Measurements from ENCODE around the gene MAPK14.

The MAPK14 gene

DNA sequence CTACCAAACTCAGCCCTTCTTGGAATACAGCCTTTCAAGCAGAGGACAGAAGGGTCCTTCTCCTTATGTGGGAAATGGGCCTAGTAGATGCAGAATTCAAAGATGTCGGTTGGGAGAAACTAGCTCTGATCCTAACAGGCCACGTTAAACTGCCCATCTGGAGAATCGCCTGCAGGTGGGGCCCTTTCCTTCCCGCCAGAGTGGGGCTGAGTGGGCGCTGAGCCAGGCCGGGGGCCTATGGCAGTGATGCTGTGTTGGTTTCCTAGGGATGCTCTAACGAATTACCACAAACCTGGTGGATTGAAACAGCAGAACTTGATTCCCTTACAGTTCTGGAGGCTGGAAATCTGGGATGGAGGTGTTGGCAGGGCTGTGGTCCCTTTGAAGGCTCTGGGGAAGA, 111.8 kb downstream of the MAPK14 start:
- no peaks in the 10 kb centered on the region for H3K9me3 ChIP-seq (ENCODE audit: control insufficient read depth in 1 of 2, low read length in 2 of 2)
- H3K4me3 ChIP-seq (ENCODE audit: low read depth in 1 of 2, low read length in 2 of 2): no peak overlapping the region
- no peaks in the 10 kb centered on the region for H3K4me1 ChIP-seq (ENCODE audit: control insufficient read depth in 1 of 2, insufficient read depth in 2 of 2, low read length in 2 of 2)
- no peaks in the 10 kb centered on the region for H3K27me3 ChIP-seq (ENCODE audit: low read depth, low read length)
- no peak overlapping the region for H3K27ac ChIP-seq (ENCODE audit: low read length)
- H3K36me3 ChIP-seq (ENCODE audit: control insufficient read depth in 1 of 2, insufficient read depth in 2 of 2, low read length in 2 of 2): peaks cover 9 to 10% of the 10 kb centered on the region in 2 donors

DNA sequence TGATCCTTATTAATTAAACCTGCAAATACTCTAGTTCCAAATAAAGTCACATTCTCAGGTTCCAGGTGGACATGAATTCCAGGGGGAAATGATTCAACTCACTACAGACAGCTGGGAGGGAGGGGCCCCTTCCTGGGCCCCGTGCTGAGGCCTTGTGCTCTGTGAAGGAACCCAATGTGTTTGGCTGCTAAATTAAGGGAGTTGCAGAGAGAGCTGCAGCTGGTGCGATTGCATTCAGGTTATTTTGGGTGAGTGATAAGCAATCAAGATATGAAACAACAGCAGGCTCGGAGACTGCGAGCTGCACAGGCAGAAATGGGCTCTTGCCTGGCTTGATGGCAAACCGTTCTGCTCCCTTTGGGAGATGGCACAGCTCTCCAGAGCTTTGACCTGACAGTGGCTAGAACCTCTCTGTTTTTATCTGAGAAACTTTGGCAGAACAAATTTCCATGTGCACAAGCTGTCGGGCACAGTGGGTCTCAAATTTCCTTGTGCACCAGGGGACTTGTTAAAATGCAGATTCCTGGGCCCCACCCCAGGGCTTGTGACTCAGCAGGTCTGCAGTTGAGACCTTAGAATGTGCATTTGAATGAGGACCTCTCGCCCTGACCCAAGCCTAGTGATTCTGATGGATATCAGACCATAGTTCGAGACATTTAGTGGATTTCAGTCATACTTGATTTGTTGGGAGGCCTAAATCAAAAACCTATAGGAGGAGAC, 112.5 kb downstream of the MAPK14 start:
- H3K27me3 ChIP-seq (ENCODE audit: low read depth, low read length): no peaks in the 10 kb centered on the region
- no peaks in the 10 kb centered on the region for H3K4me1 ChIP-seq (ENCODE audit: control insufficient read depth in 1 of 2, insufficient read depth in 2 of 2, low read length in 2 of 2)
- H3K36me3 ChIP-seq (ENCODE audit: control insufficient read depth in 1 of 2, insufficient read depth in 2 of 2, low read length in 2 of 2): peaks cover 9 to 10% of the 10 kb centered on the region in 2 donors
- no peak overlapping the region for H3K4me3 ChIP-seq (ENCODE audit: low read depth in 1 of 2, low read length in 2 of 2)
- H3K27ac ChIP-seq (ENCODE audit: low read length): no peak overlapping the region
- no peaks in the 10 kb centered on the region for H3K9me3 ChIP-seq (ENCODE audit: control insufficient read depth in 1 of 2, low read length in 2 of 2)

DNA sequence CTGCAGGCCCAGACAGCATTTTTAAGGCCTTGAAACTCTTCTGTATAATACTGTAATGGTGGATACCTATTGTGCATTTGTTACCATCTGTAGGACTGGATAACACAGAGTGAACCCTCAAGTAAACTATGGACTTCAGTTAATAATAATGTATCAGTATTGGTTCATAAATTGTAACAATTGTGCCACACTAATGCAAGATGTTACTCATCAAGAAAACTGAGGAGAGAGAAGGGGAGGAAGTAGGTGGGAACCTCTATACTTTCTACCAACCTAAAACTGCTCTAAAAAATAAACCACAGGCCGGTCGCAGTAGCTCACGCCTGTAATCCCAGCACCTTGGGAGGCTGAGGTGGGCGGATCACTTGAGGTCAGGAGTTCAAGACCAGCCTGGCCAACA, 113.5 kb downstream of the MAPK14 start:
- Histone ChIP-seq H3K36me3 (ENCODE audit: control insufficient read depth in 1 of 2, insufficient read depth in 2 of 2, low read length in 2 of 2) (peaks cover 9 to 10% of the 10 kb centered on the region in 2 donors), H3K9me3 (ENCODE audit: control insufficient read depth in 1 of 2, low read length in 2 of 2) (no peaks in the 10 kb centered on the region), H3K27ac (ENCODE audit: low read length) (no peak overlapping the region), H3K4me1 (ENCODE audit: control insufficient read depth in 1 of 2, insufficient read depth in 2 of 2, low read length in 2 of 2) (no peaks in the 10 kb centered on the region), H3K27me3 (ENCODE audit: low read depth, low read length) (no peaks in the 10 kb centered on the region), H3K4me3 (ENCODE audit: low read depth in 1 of 2, low read length in 2 of 2) (no peak overlapping the region)

DNA sequence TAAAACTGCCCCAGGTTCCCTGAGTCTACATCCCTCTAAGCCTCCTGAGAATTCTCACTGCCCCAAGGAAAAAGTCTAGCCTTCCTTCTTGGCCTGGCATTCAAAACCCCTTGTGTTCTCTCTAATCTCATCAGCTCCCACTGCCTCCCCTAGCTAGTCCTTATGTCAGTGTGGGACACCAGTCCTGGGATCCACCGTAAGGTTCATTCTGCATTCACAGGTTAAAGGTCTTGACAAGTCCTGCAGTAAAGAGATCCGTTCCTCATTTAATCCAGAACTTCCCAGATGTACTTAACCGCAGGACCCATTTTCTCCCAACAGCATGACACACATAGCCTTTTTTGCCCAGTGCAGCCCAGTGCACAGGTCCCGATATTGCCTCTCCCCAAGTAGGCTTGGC, 114.4 kb downstream of the MAPK14 start:
- Histone ChIP-seq H3K27ac (ENCODE audit: low read length) (no peak overlapping the region), H3K36me3 (ENCODE audit: control insufficient read depth in 1 of 2, insufficient read depth in 2 of 2, low read length in 2 of 2) (peaks cover 6 to 9% of the 10 kb centered on the region in 2 donors), H3K9me3 (ENCODE audit: control insufficient read depth in 1 of 2, low read length in 2 of 2) (no peaks in the 10 kb centered on the region), H3K4me3 (ENCODE audit: low read depth in 1 of 2, low read length in 2 of 2) (no peak overlapping the region), H3K27me3 (ENCODE audit: low read depth, low read length) (no peaks in the 10 kb centered on the region), H3K4me1 (ENCODE audit: control insufficient read depth in 1 of 2, insufficient read depth in 2 of 2, low read length in 2 of 2) (no peaks in the 10 kb centered on the region)

DNA sequence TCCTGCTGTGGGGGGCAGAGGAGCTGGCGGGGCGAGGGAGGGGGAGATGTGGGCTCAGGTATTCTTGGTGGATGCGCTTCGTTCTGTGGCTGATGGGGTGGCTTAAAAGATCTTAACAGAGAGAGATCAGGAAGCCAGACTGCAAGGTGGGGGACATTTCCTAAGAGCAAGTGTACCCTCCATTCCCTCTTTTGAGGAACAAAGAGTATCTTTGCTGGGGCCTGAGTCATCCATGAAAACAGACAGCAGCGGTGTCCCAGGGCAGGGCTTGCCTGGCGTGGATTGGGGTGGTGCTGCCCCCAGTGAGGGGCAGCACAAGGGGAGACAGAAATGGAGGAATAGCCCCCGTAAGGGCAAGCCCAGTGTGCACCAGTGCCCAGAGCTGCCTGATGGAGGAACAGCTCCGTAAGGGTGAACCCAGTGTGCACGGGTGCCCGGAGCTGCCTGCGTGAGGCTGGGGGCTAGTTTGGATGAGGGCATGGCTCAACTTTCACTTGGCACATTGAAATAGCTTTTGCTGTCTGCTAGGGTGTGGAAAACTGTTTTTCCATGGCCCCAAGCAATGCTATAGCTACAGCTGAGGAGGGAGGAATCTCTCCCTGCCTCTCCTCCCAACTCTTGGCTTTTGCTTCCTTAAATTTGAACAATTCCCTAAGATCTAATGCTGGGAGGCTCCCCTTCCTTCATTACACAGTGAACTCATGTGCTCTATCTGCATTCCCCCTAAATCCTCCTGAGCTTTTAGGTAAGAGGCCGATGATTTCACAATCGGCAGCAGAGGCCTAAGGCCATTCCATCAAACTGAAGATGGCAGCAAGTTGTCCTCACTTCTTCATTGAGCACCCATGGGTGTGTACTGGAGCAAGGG, 115.6 kb downstream of the MAPK14 start:
- Histone ChIP-seq H3K27ac (ENCODE audit: low read length) (no peak overlapping the region), H3K27me3 (ENCODE audit: low read depth, low read length) (no peaks in the 10 kb centered on the region), H3K4me3 (ENCODE audit: low read depth in 1 of 2, low read length in 2 of 2) (no peak overlapping the region), H3K9me3 (ENCODE audit: control insufficient read depth in 1 of 2, low read length in 2 of 2) (no peaks in the 10 kb centered on the region), H3K4me1 (ENCODE audit: control insufficient read depth in 1 of 2, insufficient read depth in 2 of 2, low read length in 2 of 2) (no peaks in the 10 kb centered on the region), H3K36me3 (ENCODE audit: control insufficient read depth in 1 of 2, insufficient read depth in 2 of 2, low read length in 2 of 2) (peaks cover 5 to 7% of the 10 kb centered on the region in 2 donors)

DNA sequence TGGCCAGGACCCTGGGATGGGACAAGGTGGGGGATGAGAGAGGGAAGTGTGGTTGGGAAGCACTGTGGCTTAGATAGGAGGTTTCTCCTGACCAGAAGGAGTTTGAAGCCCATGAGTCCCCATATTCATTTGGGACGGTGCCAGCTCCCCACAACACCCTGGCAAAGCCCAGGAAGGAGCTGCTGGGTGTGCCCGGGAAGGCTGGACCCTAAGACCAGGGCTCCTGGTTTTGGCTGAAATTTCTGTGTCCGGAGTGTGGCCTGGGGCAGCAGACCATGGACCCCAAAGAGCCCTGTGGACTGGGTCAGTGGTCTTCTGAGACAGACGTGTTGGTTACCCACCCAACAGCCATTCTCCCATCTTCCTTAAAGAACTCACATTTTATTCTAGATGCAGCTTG, 117.9 kb downstream of the MAPK14 start:
- no peak overlapping the region for H3K27ac ChIP-seq (ENCODE audit: low read length)
- H3K9me3 ChIP-seq (ENCODE audit: control insufficient read depth in 1 of 2, low read length in 2 of 2): no peaks in the 10 kb centered on the region
- no peak overlapping the region for H3K4me3 ChIP-seq (ENCODE audit: low read depth in 1 of 2, low read length in 2 of 2)
- no peaks in the 10 kb centered on the region for H3K4me1 ChIP-seq (ENCODE audit: control insufficient read depth in 1 of 2, insufficient read depth in 2 of 2, low read length in 2 of 2)
- H3K27me3 ChIP-seq (ENCODE audit: low read depth, low read length): no peaks in the 10 kb centered on the region
- H3K36me3 ChIP-seq (ENCODE audit: control insufficient read depth in 1 of 2, insufficient read depth in 2 of 2, low read length in 2 of 2): no peaks in the 10 kb centered on the region

DNA sequence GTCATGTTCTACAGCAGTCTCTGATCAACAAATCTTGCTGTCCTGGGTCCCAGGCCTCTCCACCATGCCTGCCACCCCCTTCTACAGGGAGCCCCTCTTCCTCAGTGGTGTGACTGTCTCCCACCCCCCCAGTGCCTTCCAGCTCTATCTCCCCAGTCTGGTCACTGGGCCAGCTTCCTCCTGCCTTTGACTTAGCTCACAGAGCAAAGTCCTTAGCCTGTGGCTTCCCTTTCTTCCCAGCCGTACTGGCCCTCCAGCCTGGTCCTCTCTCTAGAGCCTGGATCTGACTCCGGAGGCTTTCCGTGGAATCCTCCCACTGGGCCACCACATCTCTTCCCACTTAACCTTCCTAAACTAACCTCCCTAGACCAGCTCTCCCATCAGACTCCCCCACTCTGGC, 119.7 kb downstream of the MAPK14 start:
- no peaks in the 10 kb centered on the region for H3K36me3 ChIP-seq (ENCODE audit: control insufficient read depth in 1 of 2, insufficient read depth in 2 of 2, low read length in 2 of 2)
- H3K4me3 ChIP-seq (ENCODE audit: low read depth in 1 of 2, low read length in 2 of 2): no peak overlapping the region
- H3K9me3 ChIP-seq (ENCODE audit: control insufficient read depth in 1 of 2, low read length in 2 of 2): no peaks in the 10 kb centered on the region
- no peaks in the 10 kb centered on the region for H3K27me3 ChIP-seq (ENCODE audit: low read depth, low read length)
- H3K27ac ChIP-seq (ENCODE audit: low read length): no peak overlapping the region
- H3K4me1 ChIP-seq (ENCODE audit: control insufficient read depth in 1 of 2, insufficient read depth in 2 of 2, low read length in 2 of 2): no peaks in the 10 kb centered on the region

DNA sequence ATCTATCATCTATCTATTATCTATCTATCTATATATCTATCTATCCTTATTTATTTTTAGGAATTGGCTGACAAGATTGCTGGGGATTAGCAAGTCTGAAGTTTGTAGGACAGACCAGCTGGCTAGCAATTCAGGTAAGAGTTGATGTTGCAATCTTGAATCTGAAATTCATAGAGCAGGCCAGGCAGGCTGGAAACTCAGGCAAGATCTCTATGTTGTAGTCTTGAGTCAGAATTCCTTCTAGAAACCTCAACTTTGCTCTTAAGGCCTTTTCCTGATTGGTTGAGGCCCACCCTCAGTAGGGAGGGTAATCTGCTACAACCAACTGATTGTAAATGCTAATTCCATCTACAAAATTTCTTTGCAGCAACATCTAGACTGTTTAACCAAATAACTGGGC, 121.9 kb downstream of the MAPK14 start:
- Histone ChIP-seq H3K27me3 (ENCODE audit: low read depth, low read length) (no peaks in the 10 kb centered on the region), H3K4me3 (ENCODE audit: low read depth in 1 of 2, low read length in 2 of 2) (no peak overlapping the region), H3K27ac (ENCODE audit: low read length) (no peak overlapping the region), H3K4me1 (ENCODE audit: control insufficient read depth in 1 of 2, insufficient read depth in 2 of 2, low read length in 2 of 2) (no peaks in the 10 kb centered on the region), H3K9me3 (ENCODE audit: control insufficient read depth in 1 of 2, low read length in 2 of 2) (no peaks in the 10 kb centered on the region), H3K36me3 (ENCODE audit: control insufficient read depth in 1 of 2, insufficient read depth in 2 of 2, low read length in 2 of 2) (no peaks in the 10 kb centered on the region)

DNA sequence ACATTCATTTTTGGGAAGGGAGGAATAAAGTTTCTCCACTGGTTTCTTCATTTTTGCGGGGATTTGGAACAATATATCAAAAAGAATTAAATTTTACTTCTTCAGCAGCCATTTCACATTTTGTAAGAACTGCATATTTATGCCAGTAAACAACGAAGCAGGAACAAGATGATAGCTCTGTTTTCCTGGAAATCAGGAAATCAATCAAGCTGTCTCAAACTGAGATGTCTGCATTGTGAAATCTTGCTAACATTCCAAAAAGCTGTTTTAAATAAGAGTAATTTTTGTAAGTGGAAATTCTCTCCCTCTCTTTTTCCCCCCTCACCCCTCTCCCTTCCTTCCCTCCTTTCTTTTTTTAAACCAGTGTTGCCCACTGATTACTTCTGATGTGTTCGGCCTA, 122.7 kb downstream of the MAPK14 start:
- Histone ChIP-seq H3K27ac (ENCODE audit: low read length) (no peak overlapping the region), H3K36me3 (ENCODE audit: control insufficient read depth in 1 of 2, insufficient read depth in 2 of 2, low read length in 2 of 2) (no peaks in the 10 kb centered on the region), H3K4me3 (ENCODE audit: low read depth in 1 of 2, low read length in 2 of 2) (no peak overlapping the region), H3K4me1 (ENCODE audit: control insufficient read depth in 1 of 2, insufficient read depth in 2 of 2, low read length in 2 of 2) (no peaks in the 10 kb centered on the region), H3K9me3 (ENCODE audit: control insufficient read depth in 1 of 2, low read length in 2 of 2) (no peaks in the 10 kb centered on the region), H3K27me3 (ENCODE audit: low read depth, low read length) (no peaks in the 10 kb centered on the region)

DNA sequence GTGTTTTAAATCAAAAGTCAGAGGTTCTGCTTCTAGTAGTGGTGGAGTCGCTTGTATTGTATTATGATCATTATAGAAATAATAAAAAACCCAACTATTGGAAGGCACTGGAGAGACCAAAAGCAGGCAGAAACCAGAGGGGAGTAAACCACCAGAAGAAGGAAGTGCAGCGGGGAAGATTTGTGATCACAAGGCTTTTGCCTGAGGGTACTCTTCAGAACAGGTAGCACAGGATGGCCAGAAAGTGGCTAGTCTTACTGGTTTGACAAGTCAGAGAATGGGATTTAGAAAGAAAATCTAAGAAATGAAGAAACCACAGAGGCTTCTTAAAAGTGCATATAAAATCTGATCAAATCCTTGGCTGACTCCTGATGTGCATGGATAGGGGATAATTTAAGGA, 126.7 kb downstream of the MAPK14 start:
- no peaks in the 10 kb centered on the region for H3K27me3 ChIP-seq (ENCODE audit: low read depth, low read length)
- no peaks in the 10 kb centered on the region for H3K4me1 ChIP-seq (ENCODE audit: control insufficient read depth in 1 of 2, insufficient read depth in 2 of 2, low read length in 2 of 2)
- H3K36me3 ChIP-seq (ENCODE audit: control insufficient read depth in 1 of 2, insufficient read depth in 2 of 2, low read length in 2 of 2): no peaks in the 10 kb centered on the region
- H3K27ac ChIP-seq (ENCODE audit: low read length): no peak overlapping the region
- no peaks in the 10 kb centered on the region for H3K9me3 ChIP-seq (ENCODE audit: control insufficient read depth in 1 of 2, low read length in 2 of 2)
- H3K4me3 ChIP-seq (ENCODE audit: low read depth in 1 of 2, low read length in 2 of 2): no peak overlapping the region

DNA sequence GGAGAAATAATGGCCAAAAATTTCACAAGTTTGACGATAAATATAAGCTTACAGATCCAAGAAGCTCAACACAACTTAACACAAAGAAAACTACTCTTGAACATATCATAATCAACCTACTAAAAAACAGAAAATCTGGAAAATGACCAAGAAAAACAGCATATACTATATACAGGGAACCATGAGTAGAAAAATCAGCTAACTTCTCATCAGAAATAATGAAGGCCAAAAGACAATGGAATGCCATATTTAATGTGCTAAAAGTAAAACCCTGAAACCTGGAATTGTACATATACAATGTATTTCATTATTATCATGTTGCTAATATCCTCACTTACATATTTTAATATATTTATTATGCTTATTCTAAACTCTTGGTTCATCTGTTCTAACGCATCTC, 128.1 kb downstream of the MAPK14 start:
- Histone ChIP-seq H3K4me1 (ENCODE audit: control insufficient read depth in 1 of 2, insufficient read depth in 2 of 2, low read length in 2 of 2) (no peaks in the 10 kb centered on the region), H3K4me3 (ENCODE audit: low read depth in 1 of 2, low read length in 2 of 2) (no peak overlapping the region), H3K27ac (ENCODE audit: low read length) (no peak overlapping the region), H3K9me3 (ENCODE audit: control insufficient read depth in 1 of 2, low read length in 2 of 2) (no peaks in the 10 kb centered on the region), H3K27me3 (ENCODE audit: low read depth, low read length) (no peaks in the 10 kb centered on the region), H3K36me3 (ENCODE audit: control insufficient read depth in 1 of 2, insufficient read depth in 2 of 2, low read length in 2 of 2) (no peaks in the 10 kb centered on the region)

All from muscle layer of duodenum (tissue), 2 donors.